ENCODE measurements around the gene PCGF3.

The PCGF3 gene

DNA sequence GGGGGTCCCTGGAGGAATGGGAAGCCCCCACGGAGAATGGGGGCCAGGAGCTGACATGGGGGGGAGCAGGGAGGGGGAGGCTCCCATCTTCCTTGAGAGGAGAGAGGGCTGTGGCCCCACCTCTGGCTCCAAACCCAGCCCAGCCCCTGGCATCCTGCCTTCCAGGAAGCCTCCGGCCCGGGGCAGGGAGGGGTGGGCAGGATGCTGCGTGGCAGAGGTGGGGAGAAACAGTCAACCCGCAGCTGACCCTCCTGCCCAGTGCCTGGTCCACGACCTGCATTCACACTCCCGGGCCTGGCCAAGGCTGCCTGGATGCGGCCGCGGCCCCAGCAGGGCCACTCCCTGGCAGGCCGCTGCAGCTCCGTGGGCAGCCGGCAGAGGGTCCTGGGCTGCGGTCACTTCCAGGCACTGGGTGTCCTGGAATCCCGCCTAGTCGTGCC lies 81.2 kb downstream of the PCGF3 start:
- DNase-seq (ENCODE audit: low read depth, low spot score) = no peak
- H3K4me3 ChIP-seq (ENCODE audit: low read depth, low read length) = no peak overlapping the region
- TF ChIP-seq, protein P1, sequence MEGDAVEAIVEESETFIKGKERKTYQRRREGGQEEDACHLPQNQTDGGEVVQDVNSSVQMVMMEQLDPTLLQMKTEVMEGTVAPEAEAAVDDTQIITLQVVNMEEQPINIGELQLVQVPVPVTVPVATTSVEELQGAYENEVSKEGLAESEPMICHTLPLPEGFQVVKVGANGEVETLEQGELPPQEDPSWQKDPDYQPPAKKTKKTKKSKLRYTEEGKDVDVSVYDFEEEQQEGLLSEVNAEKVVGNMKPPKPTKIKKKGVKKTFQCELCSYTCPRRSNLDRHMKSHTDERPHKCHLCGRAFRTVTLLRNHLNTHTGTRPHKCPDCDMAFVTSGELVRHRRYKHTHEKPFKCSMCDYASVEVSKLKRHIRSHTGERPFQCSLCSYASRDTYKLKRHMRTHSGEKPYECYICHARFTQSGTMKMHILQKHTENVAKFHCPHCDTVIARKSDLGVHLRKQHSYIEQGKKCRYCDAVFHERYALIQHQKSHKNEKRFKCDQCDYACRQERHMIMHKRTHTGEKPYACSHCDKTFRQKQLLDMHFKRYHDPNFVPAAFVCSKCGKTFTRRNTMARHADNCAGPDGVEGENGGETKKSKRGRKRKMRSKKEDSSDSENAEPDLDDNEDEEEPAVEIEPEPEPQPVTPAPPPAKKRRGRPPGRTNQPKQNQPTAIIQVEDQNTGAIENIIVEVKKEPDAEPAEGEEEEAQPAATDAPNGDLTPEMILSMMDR (IDR thresholded peaks at IDR 0.05; ENCODE audit: low read depth, low read length) = peak; percentile 39
- in situ Hi-C loops (cut with HindIII; ENCODE audit: low sequenced_read_pairs) = no loop called here

DNA sequence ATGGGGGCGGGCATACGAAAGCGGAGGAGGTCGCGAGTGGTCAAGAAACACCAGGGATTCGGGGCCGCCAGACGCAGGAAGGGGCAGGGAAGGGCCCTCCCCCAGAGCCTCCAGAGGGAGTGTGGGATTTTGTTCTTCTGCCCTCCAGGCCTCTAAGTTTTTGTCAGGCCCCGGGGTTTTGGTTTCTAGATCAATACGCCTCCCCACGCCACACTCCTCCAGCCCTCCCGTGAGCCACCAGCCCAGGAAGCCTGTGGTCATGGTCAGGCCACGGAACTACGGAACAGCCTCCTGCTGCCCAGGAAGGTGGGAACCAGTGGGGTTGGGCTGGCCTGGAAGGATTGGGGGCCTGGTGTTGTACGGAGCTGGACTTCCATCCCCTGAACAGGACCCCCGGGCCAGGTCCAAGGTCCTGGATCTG lies 81.9 kb downstream of the PCGF3 start:
- H3K4me3 ChIP-seq (ENCODE audit: low read depth, low read length) = no peak overlapping the region
- in situ Hi-C loops (cut with HindIII; ENCODE audit: low sequenced_read_pairs) = no loop called here
- no peak for DNase-seq (ENCODE audit: low read depth, low spot score)
- TF ChIP-seq, protein P1 (IDR thresholded peaks at IDR 0.05; ENCODE audit: low read depth, low read length) = no peak

DNA sequence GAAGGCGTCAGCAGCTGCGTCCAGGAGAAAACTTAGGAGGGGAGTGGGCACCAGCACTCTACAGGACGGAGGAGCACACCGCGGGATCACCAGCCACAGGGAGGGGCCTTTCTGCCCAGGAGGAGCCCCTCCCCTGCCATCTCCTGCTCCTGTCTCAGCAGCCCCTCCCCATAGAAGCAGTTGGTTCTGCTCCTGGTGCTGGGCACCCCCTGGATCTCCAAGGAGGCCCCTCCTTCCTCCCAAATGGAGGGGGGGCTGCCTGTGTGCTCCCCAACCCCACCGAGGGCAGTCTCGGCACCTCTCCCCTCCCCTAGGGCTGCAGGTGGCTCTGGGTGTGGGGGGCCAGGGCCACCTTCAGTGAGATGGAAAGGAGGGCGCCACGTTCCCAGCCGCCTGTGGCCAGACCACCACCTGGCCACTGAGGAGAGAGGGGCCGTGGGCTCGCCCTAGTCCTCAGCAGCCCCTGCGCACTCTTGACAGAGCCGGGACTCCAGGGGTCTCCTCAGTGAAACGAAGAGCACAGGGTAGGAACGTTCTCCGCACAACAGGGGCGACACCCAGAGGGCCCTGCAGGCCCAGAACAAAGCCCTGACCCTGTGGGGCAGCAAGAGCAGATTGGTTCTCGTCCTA lies 82.5 kb downstream of the PCGF3 start:
- no peak overlapping the region for H3K4me3 ChIP-seq (ENCODE audit: low read depth, low read length)
- DNase-seq (ENCODE audit: low read depth, low spot score) = no peak
- TF ChIP-seq, protein P1 (IDR thresholded peaks at IDR 0.05; ENCODE audit: low read depth, low read length) = no peak
- in situ Hi-C loops (cut with HindIII; ENCODE audit: low sequenced_read_pairs) = no loop called here

DNA sequence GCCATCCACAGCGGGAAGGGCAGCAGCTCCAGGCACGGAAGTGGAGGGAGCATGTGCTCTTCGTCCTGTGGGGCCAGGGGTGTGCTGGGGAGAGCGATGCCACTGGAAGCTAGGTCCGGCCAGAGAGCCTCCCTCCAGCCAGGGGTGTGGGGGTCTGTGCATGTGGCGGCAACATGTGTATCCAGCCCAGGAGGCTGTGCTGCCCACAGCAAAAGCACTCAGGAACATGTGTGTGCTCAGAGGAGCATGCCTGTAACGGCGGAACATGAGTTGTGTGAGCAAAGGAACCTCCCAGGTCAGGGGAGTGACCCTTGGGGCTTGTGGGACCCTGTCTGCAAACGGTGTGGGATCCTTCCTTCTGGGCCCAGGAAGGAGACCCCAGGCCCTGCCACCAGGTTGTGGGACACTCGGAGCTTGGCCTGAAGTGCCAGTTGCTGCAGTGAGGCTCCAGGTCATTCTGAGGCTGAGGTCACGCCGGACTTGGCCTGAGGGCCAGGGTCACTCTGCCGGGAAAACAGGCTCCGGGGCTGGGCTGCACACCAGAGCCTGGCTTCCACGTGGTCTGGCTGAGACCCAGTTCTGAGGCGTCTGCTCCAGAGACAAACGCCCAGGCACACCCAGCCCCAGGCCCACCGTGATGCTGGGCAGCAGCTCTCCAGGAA lies 83.1 kb downstream of the PCGF3 start:
- in situ Hi-C loops (cut with HindIII; ENCODE audit: low sequenced_read_pairs) = no loop called here
- DNase-seq (ENCODE audit: low read depth, low spot score) = no peak
- no peak overlapping the region for H3K4me3 ChIP-seq (ENCODE audit: low read depth, low read length)
- TF ChIP-seq, protein P1 (IDR thresholded peaks at IDR 0.05; ENCODE audit: low read depth, low read length) = no peak

DNA sequence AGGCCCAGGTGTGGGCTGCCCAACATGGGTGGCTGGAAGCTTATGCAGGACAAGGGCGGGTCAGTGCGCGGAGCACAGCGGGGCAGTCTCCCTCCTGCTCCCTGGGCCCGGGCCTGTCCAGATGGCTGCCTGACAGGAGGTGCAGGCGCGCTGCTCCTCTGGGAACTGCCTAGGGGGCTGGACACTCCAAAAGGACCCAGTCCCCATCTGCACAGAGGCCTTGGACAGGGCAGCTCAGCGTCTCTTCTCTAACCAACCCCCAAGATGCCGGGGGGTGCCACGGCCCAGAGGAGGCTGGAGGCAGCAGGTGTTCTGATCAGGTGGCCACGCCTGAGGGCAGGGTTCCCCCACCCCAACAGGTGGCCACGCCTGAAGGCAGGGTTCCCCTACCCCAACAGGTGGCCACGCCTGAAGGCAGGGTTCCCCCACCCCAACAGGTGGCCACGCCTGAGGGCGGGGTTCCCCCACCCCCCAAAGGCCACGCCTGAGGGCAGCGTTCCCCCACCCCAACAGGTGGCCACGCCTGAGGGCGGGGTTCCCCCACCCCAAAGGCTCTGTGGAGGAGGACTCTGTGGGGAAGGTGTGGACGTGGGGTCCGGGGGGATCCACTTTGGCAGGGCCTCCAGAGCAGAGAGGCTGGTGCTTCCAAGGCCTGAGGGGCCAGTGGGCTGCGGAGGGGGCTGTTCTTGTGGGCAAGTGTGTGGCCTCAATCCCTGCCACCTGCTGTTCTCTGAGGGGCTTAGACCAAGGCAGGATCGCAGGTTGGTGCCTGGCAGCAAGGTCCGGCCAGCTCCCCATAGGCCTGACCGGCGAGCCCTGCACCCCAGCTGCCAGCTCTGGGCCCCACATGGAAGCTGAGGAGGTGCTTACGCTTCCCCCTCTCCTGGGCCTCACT lies 84.2 kb downstream of the PCGF3 start:
- no peak overlapping the region for H3K4me3 ChIP-seq (ENCODE audit: low read depth, low read length)
- in situ Hi-C loops (cut with HindIII; ENCODE audit: low sequenced_read_pairs) = no loop called here
- TF ChIP-seq, protein P1 (IDR thresholded peaks at IDR 0.05; ENCODE audit: low read depth, low read length) = no peak
- DNase-seq (ENCODE audit: low read depth, low spot score) = no peak

DNA sequence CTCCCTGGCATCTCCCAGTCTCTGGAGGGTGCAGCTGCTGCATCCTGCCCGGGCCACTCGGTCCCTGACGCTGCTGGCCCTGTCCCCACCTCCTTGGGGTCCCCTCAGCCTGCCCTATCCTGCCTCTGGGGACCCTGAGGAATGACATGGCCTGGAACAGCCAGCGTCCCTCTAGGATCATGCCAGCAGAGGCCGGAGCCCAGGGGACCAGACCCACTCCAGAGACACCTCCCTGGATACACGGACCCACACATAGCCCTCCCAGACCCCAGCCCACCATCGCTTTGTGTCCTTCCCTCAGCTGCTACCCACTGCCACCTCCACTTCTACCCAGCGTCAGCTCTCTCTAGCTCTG lies 84.8 kb downstream of the PCGF3 start:
- TF ChIP-seq, protein P1 (IDR thresholded peaks at IDR 0.05; ENCODE audit: low read depth, low read length) = no peak
- in situ Hi-C loops (cut with HindIII; ENCODE audit: low sequenced_read_pairs) = no loop called here
- no peak for DNase-seq (ENCODE audit: low read depth, low spot score)

More for the DNA sequence above, 84.8 kb downstream of the PCGF3 start:
- H3K4me3 ChIP-seq (ENCODE audit: low read depth, low read length) = no peak overlapping the region
